HFF-Myc (cell line): Measurements from ENCODE around the gene ITPKA.

Experiments
- DNase-seq: peaks from one replicate; pipeline ENCODE4 v3.0.0-alpha.2; 2011; ENCODE audit warnings: low read depth; ENCODE audit errors: extremely low read depth
- H3K4me3 ChIP-seq: replicated peaks from 2 replicates; pipeline ENCODE4 v1.5.1; 2011; ENCODE audit warnings: low read depth, mild to moderate bottlenecking, control low read depth, low read length
- TF ChIP-seq, protein P1 (sequence below): IDR thresholded peaks from 2 replicates; pipeline ENCODE4 v1.5.1; 2012; ENCODE audit warnings: mild to moderate bottlenecking, low read depth, low read length, control low read depth; ENCODE audit errors: missing control alignments

Gene ITPKA

DNA sequence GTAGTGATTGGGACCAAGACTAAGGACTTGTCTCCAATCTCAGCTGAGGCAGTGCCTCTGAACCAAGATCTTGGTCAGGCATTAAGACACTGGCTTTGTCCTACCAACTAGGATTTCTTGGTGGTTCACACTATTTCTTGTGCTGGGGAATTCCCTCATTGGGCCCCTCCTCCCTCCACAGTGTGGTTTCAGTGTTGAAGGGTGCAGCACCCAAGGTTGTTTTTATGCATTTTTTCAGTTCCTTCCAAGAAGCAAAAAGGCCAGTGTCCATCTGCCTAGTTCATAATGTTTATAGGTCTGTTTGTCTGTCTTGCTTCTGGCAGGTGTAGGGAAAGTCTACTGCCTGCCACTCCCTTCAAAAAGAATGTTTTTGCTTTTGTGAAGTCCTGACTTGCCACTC, 10.6 kb upstream of the ITPKA start:
- no peak for DNase-seq
- H3K4me3 ChIP-seq = no peak overlapping the region
- TF ChIP-seq, protein P1, sequence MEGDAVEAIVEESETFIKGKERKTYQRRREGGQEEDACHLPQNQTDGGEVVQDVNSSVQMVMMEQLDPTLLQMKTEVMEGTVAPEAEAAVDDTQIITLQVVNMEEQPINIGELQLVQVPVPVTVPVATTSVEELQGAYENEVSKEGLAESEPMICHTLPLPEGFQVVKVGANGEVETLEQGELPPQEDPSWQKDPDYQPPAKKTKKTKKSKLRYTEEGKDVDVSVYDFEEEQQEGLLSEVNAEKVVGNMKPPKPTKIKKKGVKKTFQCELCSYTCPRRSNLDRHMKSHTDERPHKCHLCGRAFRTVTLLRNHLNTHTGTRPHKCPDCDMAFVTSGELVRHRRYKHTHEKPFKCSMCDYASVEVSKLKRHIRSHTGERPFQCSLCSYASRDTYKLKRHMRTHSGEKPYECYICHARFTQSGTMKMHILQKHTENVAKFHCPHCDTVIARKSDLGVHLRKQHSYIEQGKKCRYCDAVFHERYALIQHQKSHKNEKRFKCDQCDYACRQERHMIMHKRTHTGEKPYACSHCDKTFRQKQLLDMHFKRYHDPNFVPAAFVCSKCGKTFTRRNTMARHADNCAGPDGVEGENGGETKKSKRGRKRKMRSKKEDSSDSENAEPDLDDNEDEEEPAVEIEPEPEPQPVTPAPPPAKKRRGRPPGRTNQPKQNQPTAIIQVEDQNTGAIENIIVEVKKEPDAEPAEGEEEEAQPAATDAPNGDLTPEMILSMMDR = no peak

DNA sequence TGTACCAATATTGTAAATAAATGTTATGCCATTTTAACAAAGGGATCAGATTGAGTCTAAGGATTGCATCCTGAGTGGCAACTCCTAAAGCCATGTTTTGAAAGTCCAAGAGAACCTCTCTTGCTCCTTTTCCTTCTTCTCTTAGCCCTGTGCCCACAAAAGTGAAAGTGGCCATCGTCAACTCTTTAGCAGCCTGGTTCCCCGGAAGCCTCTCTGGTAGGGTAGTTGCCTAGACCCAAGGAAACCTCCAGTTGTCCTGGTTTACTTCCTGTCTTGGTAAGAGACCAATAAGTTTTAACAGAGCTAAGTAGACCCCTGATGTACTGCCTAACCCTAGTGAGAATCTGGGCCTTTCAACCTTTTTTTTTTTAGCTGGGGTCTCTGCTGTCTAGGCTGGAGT, 10.2 kb upstream of the ITPKA start:
- no peak for DNase-seq
- TF ChIP-seq, protein P1 = no peak
- no peak overlapping the region for H3K4me3 ChIP-seq

DNA sequence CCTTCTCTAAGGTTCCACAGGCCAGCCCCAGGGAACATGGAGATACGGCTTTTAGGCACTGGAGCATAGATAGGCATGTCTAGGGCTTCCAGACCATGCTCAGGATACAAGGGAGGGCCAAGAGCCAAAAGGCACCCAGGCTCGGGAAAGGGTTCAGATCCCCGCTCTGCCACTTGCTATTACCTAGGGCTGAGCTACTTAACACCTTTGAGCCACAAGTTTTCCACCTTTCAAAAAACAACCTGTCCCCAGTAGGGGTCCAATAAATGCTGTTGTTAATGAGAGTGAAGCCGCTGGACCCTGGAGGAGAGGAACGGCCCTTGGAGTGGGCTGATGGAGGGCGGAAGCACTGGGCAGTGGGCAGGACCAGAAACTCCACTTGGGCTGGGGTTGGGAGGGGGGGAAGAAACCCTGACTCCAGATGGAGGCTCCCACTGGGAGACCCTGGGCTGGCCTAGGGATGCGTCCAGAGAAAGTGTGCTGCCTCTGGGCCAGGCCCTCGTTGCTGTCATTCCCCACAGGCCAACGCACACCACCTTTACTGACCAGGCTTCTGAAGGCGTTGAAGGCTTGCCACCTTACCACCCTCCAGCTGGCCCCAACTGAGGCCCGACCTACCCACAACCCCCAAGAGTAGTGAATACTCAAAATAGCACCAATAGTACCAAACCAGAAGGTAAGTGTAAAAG, 8.6 kb upstream of the ITPKA start:
- DNase-seq = no peak
- no peak overlapping the region for H3K4me3 ChIP-seq
- TF ChIP-seq, protein P1 = no peak

DNA sequence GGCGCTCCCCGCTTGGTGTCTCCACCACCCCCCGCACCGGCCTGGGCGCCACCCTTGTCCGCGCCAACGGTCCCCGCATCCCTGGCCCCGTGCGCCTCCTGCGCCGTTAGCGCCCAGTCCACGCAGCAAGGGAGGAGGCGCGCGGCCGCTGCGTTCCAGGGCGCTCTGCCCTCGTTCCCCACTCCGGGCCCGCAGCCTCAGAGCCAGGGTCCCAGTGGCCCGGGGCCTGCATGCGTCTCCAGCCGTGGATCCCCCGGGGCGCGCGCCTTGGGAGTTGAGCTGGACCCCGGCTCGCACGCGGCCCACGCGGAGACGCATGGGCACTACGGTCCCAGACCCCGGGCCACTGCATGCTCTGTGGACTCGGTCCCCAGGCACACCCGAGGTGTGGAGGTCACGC, 7.4 kb upstream of the ITPKA start:
- no peak for DNase-seq
- TF ChIP-seq, protein P1 = no peak
- H3K4me3 ChIP-seq = no peak overlapping the region

DNA sequence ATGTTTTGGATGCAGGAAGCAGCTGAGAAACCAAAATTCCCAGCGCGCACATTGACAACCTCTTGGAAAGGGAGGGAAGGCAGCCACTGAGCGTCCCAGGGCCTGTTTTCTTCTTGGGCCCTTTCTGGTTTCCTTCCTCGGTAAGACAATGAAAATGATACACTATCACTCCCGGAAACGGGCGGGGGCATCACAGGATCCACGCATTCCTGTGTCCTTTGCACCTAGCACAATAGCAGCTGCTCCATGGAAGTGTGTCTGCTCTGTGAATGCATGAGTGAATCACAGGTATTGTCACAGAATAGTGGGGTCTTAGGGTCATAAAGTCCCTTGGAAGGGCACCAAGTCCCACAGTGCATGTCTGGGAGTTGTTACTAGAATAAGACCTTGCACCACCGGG, 6.3 kb upstream of the ITPKA start:
- TF ChIP-seq, protein P1 = no peak
- DNase-seq = no peak
- no peak overlapping the region for H3K4me3 ChIP-seq

DNA sequence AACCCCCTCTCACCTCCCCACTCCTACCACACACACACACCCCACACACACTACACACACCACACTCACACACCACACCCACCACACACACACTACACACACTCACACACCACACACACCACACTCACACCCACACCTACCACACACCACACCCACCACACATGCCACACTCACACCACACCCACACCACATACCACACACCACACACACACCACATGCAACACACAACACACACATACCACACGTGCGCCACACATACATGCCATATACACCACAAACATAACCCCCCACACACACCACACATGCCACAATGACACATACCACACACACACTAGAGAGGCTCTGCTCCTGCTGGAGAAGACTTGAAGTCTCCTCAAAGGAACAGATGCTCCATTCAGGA, 5.9 kb upstream of the ITPKA start:
- TF ChIP-seq, protein P1 = no peak
- no peak overlapping the region for H3K4me3 ChIP-seq
- DNase-seq = no peak

DNA sequence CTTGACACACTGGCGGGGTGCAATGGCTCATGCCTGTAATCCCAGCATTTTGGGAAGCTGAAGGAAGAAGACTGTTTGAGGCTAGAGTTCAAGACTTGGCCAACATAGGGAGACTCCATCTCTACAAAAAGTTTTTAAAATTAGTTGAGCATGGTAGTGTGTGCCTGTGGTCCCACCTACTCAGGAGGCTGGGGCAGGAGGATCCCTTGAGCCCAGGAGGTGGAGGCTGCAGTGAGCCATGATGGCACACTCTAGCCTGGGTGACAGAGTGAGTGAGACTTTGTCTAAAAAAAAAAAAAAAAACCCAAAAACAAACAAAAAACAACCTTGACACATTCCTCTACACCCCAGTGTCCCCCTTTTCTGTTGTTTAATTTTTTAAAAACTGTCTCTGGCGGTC, 4.0 kb upstream of the ITPKA start:
- DNase-seq = no peak
- TF ChIP-seq, protein P1 = no peak
- no peak overlapping the region for H3K4me3 ChIP-seq
